Natural killer cell treated with Interleukin-12 subunit alpha and Interleukin-12 subunit beta and Interleukin-15 and Interleukin-18, amount 100 ng/mL, for 72 hours (primary cell): ENCODE data around the gene NDST3. TPM values are rescaled to one million over a fixed set of nuclear protein-coding genes. Genes with fewer than 3 reads are reported as not detected.

Source experiments
- ATAC-seq, 2 donors: fragments of 150-1000 bp; cut with Tn5 transposase in 1 of 2; sonication (Bioruptor Pico), chemical (Tn5 transposase) in 1 of 2; 2 replicates each; pipeline ENCODE4 v1.10.0; 2021
- DNase-seq: peaks from one replicate; pipeline ENCODE4 v3.0.0; 2022; ENCODE audit warnings: low spot score
- H3K27ac Mint-ChIP-seq, 2 donors: 1 replicate in 1 of 2; 2 replicates in 1 of 2; pipeline ENCODE4 v1.8.0; 2022; ENCODE audit warnings: mixed read lengths in 2 of 2, mild to moderate bottlenecking in 1 of 2, moderate library complexity in 1 of 2
- H3K27me3 Mint-ChIP-seq, 2 donors: 1 replicate in 1 of 2; 2 replicates in 1 of 2; pipeline ENCODE4 v1.8.0; 2022; ENCODE audit warnings: mixed read lengths in 2 of 2
- H3K36me3 Mint-ChIP-seq: one replicate; pipeline ENCODE4 v1.8.0; 2022; ENCODE audit warnings: mixed read lengths
- H3K4me1 Mint-ChIP-seq, 2 donors: 1 replicate in 1 of 2; 2 replicates in 1 of 2; pipeline ENCODE4 v1.8.0; 2022; ENCODE audit warnings: low read depth in 2 of 2, mixed read lengths in 2 of 2, mild to moderate bottlenecking in 1 of 2
- H3K4me3 Mint-ChIP-seq: one replicate; pipeline ENCODE4 v1.8.0; 2022; ENCODE audit warnings: mixed read lengths
- H3K9me3 Mint-ChIP-seq: 2 replicates; pipeline ENCODE4 v1.8.0; 2022; ENCODE audit warnings: mixed read lengths
- total RNA-seq, 2 donors: library from RNA; stranded (reverse); gene quantifications; one replicate each; pipeline ENCODE4 v1.2.3, GENCODE V29; 2022

Gene NDST3
- total RNA-seq = not detected

DNA sequence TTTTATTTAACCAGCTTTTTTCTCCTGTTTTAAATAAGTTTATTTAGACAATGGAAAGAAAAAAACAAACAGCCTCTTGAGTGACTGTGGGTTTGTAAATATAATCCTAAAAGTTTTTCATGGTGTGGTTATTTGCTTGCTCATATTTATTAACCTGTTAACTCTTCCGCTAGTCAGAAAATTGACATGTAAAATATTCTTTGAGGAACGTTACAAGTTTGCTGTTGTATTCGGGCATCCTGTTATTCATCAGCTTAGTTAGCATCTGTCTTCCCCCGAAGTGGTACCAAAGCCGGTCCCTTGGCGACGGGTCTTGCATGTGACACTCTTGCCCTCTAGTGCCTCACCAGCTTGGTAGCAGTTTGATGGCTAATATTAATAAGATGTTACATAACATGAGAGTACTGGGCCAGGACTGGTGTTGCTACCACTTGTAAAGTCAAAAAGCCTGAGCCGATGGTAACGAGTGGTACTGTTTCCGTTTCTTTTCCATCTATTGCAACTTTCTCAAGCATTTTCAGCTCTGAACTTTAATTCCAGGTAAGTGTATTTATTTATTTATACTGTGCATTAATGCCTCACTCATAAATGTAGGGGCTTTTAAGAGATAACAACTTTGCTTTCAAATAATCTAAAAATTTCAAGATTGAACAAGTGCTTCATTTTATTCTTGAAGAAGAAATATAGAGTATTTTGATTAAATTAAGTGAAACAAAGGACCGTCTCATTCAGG lies at the start of gene NDST3:
Gene NDST3, plus strand, starts transcription at position 434 of the 733 bp plus-strand sequence. CDS start 19,425 bp downstream, outside the sequence.
- peaks cover 14 to 22% of the 10 kb centered on the region in 2 donors for H3K27me3 Mint-ChIP-seq

DNA sequence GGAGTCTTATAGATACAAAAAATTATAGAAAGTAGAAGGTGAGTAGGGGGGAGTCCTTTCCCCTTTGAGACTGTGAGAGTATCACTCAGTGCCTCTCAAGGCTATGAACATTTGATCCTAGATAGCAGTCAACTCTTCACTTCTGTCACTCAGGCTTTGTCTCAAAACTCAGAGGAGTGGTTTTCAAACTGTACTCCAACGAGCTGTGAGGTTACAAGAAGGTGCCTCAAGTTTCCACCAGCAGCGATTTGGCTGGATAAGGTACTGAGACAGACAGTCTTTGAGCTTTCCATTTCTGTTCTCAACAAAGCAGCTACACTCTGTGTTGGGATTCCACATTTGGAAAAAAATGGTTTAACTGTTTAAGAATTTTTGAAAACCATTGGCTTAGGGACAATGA lies 48.0 kb upstream of the NDST3 start:
- Mint-ChIP-seq H3K36me3 (no peaks in the 10 kb centered on the region), H3K9me3 (peaks cover 17% of the 10 kb centered on the region), H3K27me3 (no peaks in the 10 kb centered on the region), H3K4me3 (no peak overlapping the region), H3K4me1 (no peaks in the 10 kb centered on the region), H3K27ac (no peak overlapping the region)
- DNase-seq (no peak), ATAC-seq (no peak)

More for the DNA sequence above, at the start of gene NDST3:
- Mint-ChIP-seq H3K36me3 (peaks cover 6% of the 10 kb centered on the region), H3K9me3 (no peaks in the 10 kb centered on the region), H3K4me1 (no peaks in the 10 kb centered on the region), H3K4me3 (peak within 1 kb of the TSS; percentile 21), H3K27ac (no peak within 1 kb of the TSS)
- ATAC-seq (no peak), DNase-seq (no peak)

DNA sequence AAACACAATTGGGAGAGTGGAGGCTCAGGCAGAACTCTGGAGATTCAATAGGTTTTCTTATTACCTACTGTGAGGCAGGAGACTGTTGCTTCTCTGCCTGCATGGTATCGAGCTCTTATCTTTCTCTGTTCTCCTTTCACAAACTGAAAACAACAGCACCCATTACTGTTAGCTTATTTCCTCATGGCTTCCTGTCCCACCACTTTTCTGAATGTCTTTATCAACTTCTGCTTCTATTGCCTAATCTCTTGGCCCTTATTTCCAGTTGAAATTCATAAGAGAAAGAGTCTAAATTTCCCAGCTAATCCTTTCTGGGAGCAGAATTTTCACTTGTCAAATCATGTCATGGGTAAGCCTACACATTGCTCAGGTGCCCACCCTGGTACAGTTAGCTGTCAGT lies 46.8 kb upstream of the NDST3 start:
- DNase-seq (no peak), ATAC-seq (no peak)
- peaks cover 14% of the 10 kb centered on the region for H3K9me3 Mint-ChIP-seq
- no peaks in the 10 kb centered on the region for H3K4me1 Mint-ChIP-seq
- H3K27me3 Mint-ChIP-seq = no peaks in the 10 kb centered on the region
- no peaks in the 10 kb centered on the region for H3K36me3 Mint-ChIP-seq
- H3K27ac Mint-ChIP-seq = no peak overlapping the region
- no peak overlapping the region for H3K4me3 Mint-ChIP-seq

DNA sequence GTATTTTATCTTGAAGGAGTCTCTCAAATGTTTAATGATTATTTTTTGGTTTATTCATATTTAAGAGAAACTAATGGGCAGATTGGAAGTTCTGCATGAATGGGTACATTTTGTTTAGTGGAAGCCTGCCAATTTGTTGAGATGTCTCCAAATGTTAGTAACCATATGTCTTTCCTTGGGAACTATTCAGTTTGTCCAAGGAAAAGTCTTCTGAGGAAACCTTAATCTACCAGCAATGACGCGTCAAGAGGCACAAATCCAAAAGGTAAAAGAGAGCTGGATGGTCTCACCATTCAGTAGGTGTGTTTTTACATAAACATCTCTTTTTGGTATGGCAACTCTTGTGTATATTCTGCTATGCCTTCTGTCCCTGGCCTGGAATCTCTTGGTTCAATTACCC lies 37.4 kb upstream of the NDST3 start:
- ATAC-seq (no peak), DNase-seq (no peak)
- Mint-ChIP-seq H3K4me3 (no peak overlapping the region), H3K36me3 (no peaks in the 10 kb centered on the region), H3K27ac (no peak overlapping the region), H3K27me3 (no peaks in the 10 kb centered on the region), H3K9me3 (peaks cover 4% of the 10 kb centered on the region), H3K4me1 (no peaks in the 10 kb centered on the region)

DNA sequence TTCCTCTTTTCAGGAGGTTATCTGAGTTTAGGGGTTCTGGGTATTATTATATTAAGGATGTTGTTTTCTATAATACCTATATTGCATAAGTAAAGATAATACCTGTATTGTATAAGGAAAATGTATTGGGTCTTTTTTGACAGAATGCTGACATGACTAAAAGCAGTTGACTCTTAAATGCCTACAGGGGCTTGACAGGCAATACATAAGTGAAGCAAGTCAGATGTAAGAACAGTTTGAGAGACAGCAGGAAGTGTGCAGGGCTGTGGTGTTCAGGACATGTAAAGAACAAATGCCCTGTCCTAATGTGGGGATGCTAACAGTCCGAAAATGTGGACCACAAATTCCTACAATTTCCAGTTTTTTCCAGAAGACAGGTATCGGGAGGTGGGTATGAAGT lies 30.2 kb upstream of the NDST3 start:
- Mint-ChIP-seq H3K27me3 (no peaks in the 10 kb centered on the region), H3K27ac (no peak overlapping the region), H3K9me3 (peaks cover 12% of the 10 kb centered on the region), H3K36me3 (no peaks in the 10 kb centered on the region), H3K4me3 (no peak overlapping the region), H3K4me1 (no peaks in the 10 kb centered on the region)
- DNase-seq (no peak), ATAC-seq (no peak)

DNA sequence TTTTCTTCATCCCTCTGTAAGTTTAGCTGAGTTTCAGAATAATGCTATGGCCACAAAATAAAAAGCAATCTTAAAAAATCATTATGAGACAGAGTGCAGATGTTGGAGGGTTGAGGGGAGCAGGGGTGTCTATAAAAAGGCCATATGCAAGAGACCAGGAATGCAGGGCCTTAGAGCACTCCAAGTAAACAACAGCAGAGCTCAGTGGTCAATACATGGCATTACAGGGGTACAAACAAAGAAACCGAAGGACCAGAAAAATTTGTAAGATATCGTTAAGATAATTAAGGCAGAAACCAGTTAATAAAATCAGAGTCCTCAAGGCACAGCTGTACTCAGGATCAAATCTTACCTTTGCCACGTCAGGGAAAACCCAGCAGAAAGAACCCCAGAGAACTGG lies 28.4 kb upstream of the NDST3 start:
- H3K4me3 Mint-ChIP-seq = no peak overlapping the region
- DNase-seq = no peak

DNA sequence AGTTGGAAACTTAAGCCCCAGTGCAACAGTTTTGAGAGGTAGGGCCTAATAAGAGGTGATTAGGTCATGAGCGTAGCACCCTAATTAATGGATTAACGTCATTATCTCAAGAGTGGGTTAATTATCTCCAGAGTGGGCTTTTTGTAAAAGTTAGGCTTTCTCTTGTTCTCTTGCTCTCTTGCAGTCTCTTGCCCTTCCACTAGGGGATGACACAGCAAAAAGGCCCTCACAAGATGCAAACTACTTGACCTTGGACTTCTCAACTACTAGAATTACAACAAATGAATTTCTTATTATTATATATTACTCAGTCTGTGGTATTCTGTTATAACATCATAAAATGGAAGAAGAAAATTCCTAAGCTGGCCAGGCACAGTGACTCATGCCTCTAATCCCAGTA lies 22.1 kb upstream of the NDST3 start:
- no peaks in the 10 kb centered on the region for H3K4me1 Mint-ChIP-seq
- H3K27me3 Mint-ChIP-seq = no peaks in the 10 kb centered on the region
- ATAC-seq (no peak), DNase-seq (no peak)
- H3K9me3 Mint-ChIP-seq = peaks cover 7% of the 10 kb centered on the region
- H3K27ac Mint-ChIP-seq = no peak overlapping the region
- H3K4me3 Mint-ChIP-seq = no peak overlapping the region
- H3K36me3 Mint-ChIP-seq = peaks cover 4% of the 10 kb centered on the region

More for the DNA sequence above, 28.4 kb upstream of the NDST3 start:
- Mint-ChIP-seq H3K27ac (no peak overlapping the region), H3K9me3 (peaks cover 16% of the 10 kb centered on the region), H3K4me1 (no peaks in the 10 kb centered on the region), H3K27me3 (no peaks in the 10 kb centered on the region), H3K36me3 (peaks cover 4% of the 10 kb centered on the region)
- no peak for ATAC-seq

DNA sequence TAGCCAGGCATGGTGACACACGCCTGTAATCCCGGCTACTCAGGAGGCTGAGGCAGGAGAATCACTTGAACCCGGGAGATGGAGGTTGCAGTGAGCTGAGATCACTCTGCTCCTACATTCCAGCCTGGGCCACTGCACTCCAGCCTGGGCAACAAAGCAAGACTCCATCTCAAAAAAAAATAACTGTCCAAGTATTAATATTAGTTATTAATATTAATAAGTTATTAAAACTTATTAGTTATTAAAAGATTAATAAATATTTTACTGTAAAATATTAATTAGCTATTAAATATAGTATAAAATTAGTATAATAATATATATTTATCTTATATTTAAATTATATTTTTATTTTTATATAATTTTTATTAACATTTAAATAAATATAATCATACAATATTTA lies 19.5 kb upstream of the NDST3 start:
- Mint-ChIP-seq H3K27ac (no peak overlapping the region), H3K4me3 (no peak overlapping the region), H3K9me3 (peaks cover 3% of the 10 kb centered on the region), H3K36me3 (peaks cover 2% of the 10 kb centered on the region), H3K27me3 (no peaks in the 10 kb centered on the region), H3K4me1 (no peaks in the 10 kb centered on the region)
- no peak for ATAC-seq
- no peak for DNase-seq

DNA sequence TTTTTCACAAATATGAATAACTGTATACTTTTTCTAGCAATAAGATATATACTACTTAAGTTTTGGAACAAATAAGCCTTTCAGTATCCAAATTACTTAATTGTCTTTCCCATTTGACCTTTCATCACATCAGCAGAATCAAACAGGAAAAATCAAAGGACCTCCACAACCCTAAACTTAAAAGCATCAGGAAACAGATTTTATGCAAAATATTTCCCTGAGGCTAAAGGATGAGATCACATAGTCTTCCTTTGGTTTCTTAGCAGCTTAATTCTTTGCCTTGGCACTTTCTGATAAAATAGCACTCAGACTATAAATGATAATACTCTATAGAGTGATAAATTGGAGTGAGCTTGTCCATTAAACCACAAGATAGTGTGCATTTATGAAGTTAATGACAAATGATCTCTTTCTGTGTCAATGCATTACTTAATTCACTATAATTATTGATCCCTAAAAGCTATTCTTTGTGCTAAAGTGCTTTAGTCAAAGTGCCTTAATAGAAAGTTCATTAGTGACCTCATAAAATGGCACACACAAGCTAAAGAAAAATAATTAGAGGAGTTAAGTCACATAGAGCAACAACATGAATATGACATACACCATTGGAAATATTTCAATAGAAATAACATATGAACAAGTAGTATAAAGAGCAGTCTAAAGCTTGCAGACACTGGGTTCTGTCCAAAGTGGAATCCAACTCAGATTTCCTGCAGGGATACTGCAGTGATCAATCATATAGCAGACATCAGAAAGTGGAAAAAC lies 15.7 kb upstream of the NDST3 start:
- no peaks in the 10 kb centered on the region for H3K4me1 Mint-ChIP-seq
- no peak overlapping the region for H3K4me3 Mint-ChIP-seq
- no peak for ATAC-seq
- no peaks in the 10 kb centered on the region for H3K27me3 Mint-ChIP-seq
- no peaks in the 10 kb centered on the region for H3K36me3 Mint-ChIP-seq
- DNase-seq = no peak
- H3K27ac Mint-ChIP-seq = no peak overlapping the region
- H3K9me3 Mint-ChIP-seq = no peaks in the 10 kb centered on the region

DNA sequence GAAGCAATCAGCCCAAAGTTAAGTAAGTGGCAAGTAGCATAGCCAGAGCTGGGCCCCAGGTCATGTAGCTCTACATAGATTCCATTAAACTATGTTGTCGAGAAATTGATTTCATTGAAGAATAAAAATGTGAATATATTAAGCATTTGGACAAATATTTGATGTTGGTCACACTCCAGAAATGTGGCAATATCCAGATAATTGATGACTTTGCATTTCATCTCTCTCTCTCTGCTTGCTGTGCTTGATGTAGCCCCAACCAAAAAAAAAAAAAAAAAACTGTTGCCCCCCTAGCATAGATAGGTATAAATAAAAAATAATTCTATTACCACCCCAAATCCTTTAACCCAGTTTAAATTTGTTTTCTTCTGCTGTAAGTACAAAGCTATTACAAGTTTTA lies 7.5 kb upstream of the NDST3 start:
- H3K36me3 Mint-ChIP-seq = no peaks in the 10 kb centered on the region
- peaks cover 3% of the 10 kb centered on the region for H3K9me3 Mint-ChIP-seq
- H3K4me3 Mint-ChIP-seq = no peak overlapping the region
- no peaks in the 10 kb centered on the region for H3K4me1 Mint-ChIP-seq
- no peak for ATAC-seq
- no peak overlapping the region for H3K27ac Mint-ChIP-seq
- no peak for DNase-seq
- peaks cover under 1 to 5% of the 10 kb centered on the region in 2 donors for H3K27me3 Mint-ChIP-seq

DNA sequence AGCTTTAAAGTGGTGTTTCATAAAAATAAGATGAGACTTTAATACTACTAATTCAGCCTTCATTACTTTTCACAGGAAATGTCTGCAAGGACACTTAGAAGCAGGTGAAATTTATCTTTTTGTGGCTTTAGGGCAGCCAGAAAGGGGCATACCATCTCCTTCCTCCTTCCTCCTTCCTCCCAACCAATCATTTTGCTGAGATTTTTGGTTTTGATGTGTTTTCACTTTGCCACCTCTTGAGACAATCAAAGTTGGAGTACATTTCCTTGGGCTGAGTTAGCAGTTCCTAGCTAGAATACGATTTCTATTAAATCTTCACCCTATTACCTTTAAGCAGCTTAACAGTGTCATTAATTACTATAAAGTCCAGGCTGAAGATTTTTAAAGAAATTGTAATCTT lies 5.1 kb upstream of the NDST3 start:
- Mint-ChIP-seq H3K9me3 (no peaks in the 10 kb centered on the region), H3K27me3 (peaks cover 12 to 19% of the 10 kb centered on the region in 2 donors), H3K4me3 (no peak overlapping the region), H3K27ac (no peak overlapping the region), H3K36me3 (peaks cover 3% of the 10 kb centered on the region), H3K4me1 (no peaks in the 10 kb centered on the region)
- ATAC-seq (no peak), DNase-seq (no peak)

DNA sequence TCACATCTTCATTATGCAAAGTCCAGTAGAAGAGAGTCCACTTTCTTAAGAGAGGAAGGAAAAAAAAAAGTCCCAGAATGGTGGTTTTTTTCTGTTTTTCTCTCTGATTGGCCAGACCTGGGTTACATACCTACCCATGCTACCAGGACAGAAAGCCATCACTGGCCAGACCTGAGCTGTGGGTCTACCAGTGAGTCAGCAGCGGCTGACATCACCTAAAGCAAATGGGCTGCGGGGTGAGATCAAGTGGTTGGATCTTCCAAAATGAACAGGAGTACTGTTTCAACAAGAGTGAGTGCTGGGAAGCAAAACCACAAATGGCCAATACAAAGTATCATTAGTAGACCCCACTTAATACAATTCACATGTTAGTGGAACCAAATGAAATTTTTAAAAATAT lies 1.6 kb upstream of the NDST3 start:
- H3K4me1 Mint-ChIP-seq = no peaks in the 10 kb centered on the region
- no peaks in the 10 kb centered on the region for H3K9me3 Mint-ChIP-seq
- no peak overlapping the region for H3K27ac Mint-ChIP-seq
- peaks cover 6% of the 10 kb centered on the region for H3K36me3 Mint-ChIP-seq
- H3K27me3 Mint-ChIP-seq = peaks cover 14 to 22% of the 10 kb centered on the region in 2 donors
- H3K4me3 Mint-ChIP-seq = no peak overlapping the region
- ATAC-seq = no peak
- DNase-seq = no peak

DNA sequence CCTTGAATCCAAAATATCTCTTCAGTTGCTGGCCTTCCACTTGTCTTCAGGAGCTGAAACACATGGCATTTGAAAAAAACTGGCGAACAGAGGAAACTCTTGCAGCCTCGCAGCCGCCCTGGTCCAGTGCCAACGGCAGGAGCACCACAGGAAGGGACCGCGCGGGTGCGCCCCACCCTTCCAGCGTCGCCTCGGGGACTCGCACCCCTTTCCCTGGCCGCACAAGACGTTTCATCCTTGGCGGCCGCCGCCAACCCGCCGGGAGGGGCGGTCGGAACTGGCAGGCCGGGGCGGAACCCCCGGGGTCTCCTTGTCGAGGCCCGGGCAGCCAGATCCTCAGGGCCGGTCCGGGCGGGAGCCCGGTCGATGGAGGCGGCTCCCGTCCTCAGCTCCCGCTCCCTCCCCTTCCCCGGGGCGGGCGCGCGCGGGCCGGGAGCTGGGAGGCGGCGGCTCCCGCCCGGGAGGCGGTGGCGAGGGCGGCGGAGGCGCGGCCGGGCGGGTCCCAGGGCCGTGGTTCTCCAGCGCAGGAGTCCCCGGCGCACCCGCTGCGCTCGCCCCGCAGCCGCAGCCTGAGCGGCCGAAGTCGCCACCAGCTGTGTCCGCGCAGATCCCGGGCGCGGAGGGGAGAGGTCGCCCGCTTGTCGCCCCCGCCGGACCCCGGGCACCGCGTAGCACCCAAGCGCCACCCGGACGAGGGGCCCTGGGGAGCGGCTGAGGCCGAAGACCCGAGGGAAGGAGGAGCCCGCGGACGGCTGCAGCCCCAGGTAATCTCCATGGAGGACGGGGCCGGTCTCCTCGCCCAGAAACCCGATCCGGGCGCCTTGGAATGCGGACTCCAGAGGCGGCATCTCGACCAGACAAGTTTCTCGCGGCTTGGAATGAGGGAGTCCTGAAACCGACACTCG lies 886 bp upstream of the NDST3 start:
- ATAC-seq = peak in 1 of 2 donors; percentile 20
- no peak overlapping the region for H3K4me3 Mint-ChIP-seq
- no peak for DNase-seq

More for the DNA sequence above, 886 bp upstream of the NDST3 start:
- Mint-ChIP-seq H3K4me1 (no peaks in the 10 kb centered on the region), H3K9me3 (no peaks in the 10 kb centered on the region), H3K27ac (no peak overlapping the region), H3K27me3 (peaks cover 14 to 22% of the 10 kb centered on the region in 2 donors), H3K36me3 (peaks cover 6% of the 10 kb centered on the region)
